Common myeloid progenitor, CD34-positive (primary cell): ENCODE measurements around the gene ABHD5.
"Not testable (repeated sequence)": the region's sequence is repeated elsewhere in the genome, so short reads cannot be mapped to it uniquely, and the experiment has no call there.

Experiments used
- CTCF ChIA-PET: fragments of 350-600 bp; sonication (Branson Sonifier 250); formaldehyde crosslinking; loops from one replicate; lab custom pipeline; 2021; ENCODE audit warnings: antibody characterized with exemption; lab: Charles Lee
- POLR2A ChIA-PET: fragments of 350-600 bp; sonication (Branson Sonifier 250); formaldehyde crosslinking; loops from one replicate; lab custom pipeline; 2021; ENCODE audit warnings: antibody characterized with exemption; lab: Charles Lee
- DNase-seq, 3 donors: peaks; one replicate each; pipeline versions ENCODE4 v3.0.0 to v3.0.0-alpha.2; 2013
- H3K27ac ChIP-seq, 2 experiments: 1 replicate in 1 of 2; 2 replicates in 1 of 2; pipeline ENCODE4 v1.7.0; 2013; ENCODE audit warnings: inconsistent platforms in 2 of 2, low read length in 2 of 2, mild to moderate bottlenecking in 2 of 2, low read depth in 1 of 2, moderate library complexity in 1 of 2; ENCODE audit not compliant: severe bottlenecking in 2 of 2, insufficient read depth in 1 of 2, poor library complexity in 1 of 2
- H3K27me3 ChIP-seq, 5 experiments: replicated peaks in 2 of 5; 1 replicate in 3 of 5; 2 replicates in 2 of 5; pipeline versions ENCODE4 v1.6.1 to v1.7.0; 2013; ENCODE audit warnings: low read length in 4 of 5, mild to moderate bottlenecking in 2 of 5, moderate library complexity in 2 of 5, inconsistent platforms in 1 of 5; ENCODE audit not compliant: insufficient read depth in 5 of 5, control insufficient read depth in 4 of 5
- H3K36me3 ChIP-seq, 4 experiments: 1 replicate in 2 of 4; 2 replicates in 2 of 4; pipeline versions ENCODE4 v1.6.1 to v1.7.0; 2013; ENCODE audit warnings: low read length in 3 of 4, control low read depth in 1 of 4, mild to moderate bottlenecking in 1 of 4; ENCODE audit not compliant: control insufficient read depth in 4 of 4, insufficient read depth in 4 of 4
- H3K4me1 ChIP-seq, 4 experiments: 1 replicate in 3 of 4; 2 replicates in 1 of 4; pipeline versions ENCODE4 v1.6.1 to v1.7.1; 2013; ENCODE audit warnings: low read length in 3 of 4, mild to moderate bottlenecking in 3 of 4, control low read depth in 1 of 4, inconsistent platforms in 1 of 4, moderate library complexity in 1 of 4; ENCODE audit not compliant: control insufficient read depth in 4 of 4, insufficient read depth in 4 of 4; ENCODE audit errors: control extremely low read depth in 1 of 4
- H3K4me3 ChIP-seq, 7 experiments: 1 replicate in 4 of 7; 2 replicates in 3 of 7; pipeline versions ENCODE4 v1.5.1 to v1.7.0; 2013; ENCODE audit warnings: mild to moderate bottlenecking in 7 of 7, low read length in 6 of 7, moderate library complexity in 6 of 7, inconsistent platforms in 2 of 7, low read depth in 2 of 7, control low read depth in 1 of 7; ENCODE audit not compliant: insufficient read depth in 4 of 7, control insufficient read depth in 1 of 7; ENCODE audit errors: extremely low read depth in 1 of 7
- H3K9me3 ChIP-seq, 5 experiments: 1 replicate in 4 of 5; 2 replicates in 1 of 5; pipeline versions ENCODE4 v1.6.1 to v1.7.1; 2013; ENCODE audit warnings: low read length in 4 of 5, mild to moderate bottlenecking in 2 of 5, inconsistent platforms in 1 of 5, low read depth in 1 of 5, moderate library complexity in 1 of 5; ENCODE audit not compliant: control insufficient read depth in 4 of 5, insufficient read depth in 2 of 5; ENCODE audit errors: control extremely low read depth in 1 of 5
- WGBS: methylation state at CpG from one replicate; pipeline ENCODE4 v1.1.5; 2013; ENCODE audit not compliant: insufficient coverage; 5-methylcytosine and 5-hydroxymethylcytosine counted together

ABHD5 gene

GRCh38 chr3:43650345-43650744 is 40.4 kb upstream of the ABHD5 start:
- Histone ChIP-seq H3K4me3 (no peak overlapping the region), H3K9me3 (no peaks in the 10 kb centered on the region), H3K27ac (no peak overlapping the region), H3K4me1 (no peaks in the 10 kb centered on the region), H3K36me3 (no peaks in the 10 kb centered on the region), H3K27me3 (no peaks in the 10 kb centered on the region)
- no peak for DNase-seq
- no CpG with 5 or more reads among the region's 1 CpG for WGBS
- ChIA-PET POLR2A (no interaction called here), CTCF (no interaction called here)

GRCh38 chr3:43656390-43656789 is 34.3 kb upstream of the ABHD5 start:
- H3K27me3 ChIP-seq, H3K27ac ChIP-seq, DNase-seq, H3K4me3 ChIP-seq, H3K9me3 ChIP-seq, H3K36me3 ChIP-seq, CTCF ChIA-PET, POLR2A ChIA-PET, H3K4me1 ChIP-seq: not testable (repeated sequence)
- 97% methylated on average over 17 of the region's 22 CpGs for WGBS

- Histone ChIP-seq H3K36me3 (no peaks in the 10 kb centered on the region), H3K9me3 (peaks cover 0 to 10% (median 0%) of the 10 kb centered on the region in 5 experiments), H3K27me3 (peaks cover 0 to 3% (median 0%) of the 10 kb centered on the region in 5 experiments), H3K27ac (no peak overlapping the region), H3K4me1 (no peaks in the 10 kb centered on the region), H3K4me3 (no peak overlapping the region)
- WGBS: 96% methylated on average over 12 of the region's 13 CpGs
- DNase-seq: no peak
- ChIA-PET CTCF (no interaction called here), POLR2A (no interaction called here)
Measured at GRCh38 chr3:43659250-43659880, 31.4 kb upstream of the ABHD5 start.

- DNase-seq, H3K36me3 ChIP-seq, H3K27me3 ChIP-seq, H3K9me3 ChIP-seq, POLR2A ChIA-PET, H3K27ac ChIP-seq, H3K4me1 ChIP-seq, CTCF ChIA-PET, H3K4me3 ChIP-seq: not testable (repeated sequence)
- no CpG with 5 or more reads among the region's 1 CpG for WGBS
Measured at GRCh38 chr3:43661376-43661775, 29.4 kb upstream of the ABHD5 start.

GRCh38 chr3:43665011-43665410 is 25.7 kb upstream of the ABHD5 start:
- POLR2A ChIA-PET, CTCF ChIA-PET: not testable (repeated sequence)

GRCh38 chr3:43670635-43671522 is 19.9 kb upstream of the ABHD5 start:
- H3K27me3 ChIP-seq: no peaks in the 10 kb centered on the region
- H3K36me3 ChIP-seq: no peaks in the 10 kb centered on the region
- no peaks in the 10 kb centered on the region for H3K9me3 ChIP-seq
- peak overlapping the region in 1 of 2 experiments; percentile 10 for H3K27ac ChIP-seq
- no peak overlapping the region for H3K4me3 ChIP-seq
- POLR2A ChIA-PET: no interaction called here
- CTCF ChIA-PET: no interaction called here
- 96% methylated on average over 4 of the region's 5 CpGs for WGBS
- no peak for DNase-seq
- H3K4me1 ChIP-seq: no peaks in the 10 kb centered on the region

More at GRCh38 chr3:43665011-43665410, 25.7 kb upstream of the ABHD5 start:
- not testable (repeated sequence) for H3K4me3 ChIP-seq, H3K9me3 ChIP-seq, DNase-seq, H3K36me3 ChIP-seq, H3K27me3 ChIP-seq, H3K4me1 ChIP-seq, H3K27ac ChIP-seq
- WGBS: 100% methylated on average over 1 of the region's 3 CpGs
